Left lung (tissue), 10 donors: ENCODE measurements around the gene PRTG. TPM values are rescaled to one million over a fixed set of nuclear protein-coding genes. Genes with fewer than 3 reads are reported as not detected.

Experiments used
- ATAC-seq: fragments of 200-7000 bp; cut with Tn5 transposase; one replicate; pipeline ENCODE4 v1.9.1; 2020; ENCODE audit warnings: moderate library complexity
- DNase-seq, 4 donors: peaks; one replicate each; pipeline ENCODE4 v3.0.0-alpha.2; 2013 to 2020
- H3K27ac ChIP-seq, 2 donors: fragments of 200-600 bp; sonication (generic) in 1 of 2; one replicate each; pipeline versions ENCODE4 v1.5.0 to v1.8.0; 2020 to 2021
- H3K27me3 ChIP-seq, 2 donors: fragments of 200-600 bp; sonication (generic) in 1 of 2; one replicate each; pipeline versions ENCODE4 v1.5.0 to v1.8.0; 2020 to 2021
- H3K36me3 ChIP-seq, 2 donors: fragments of 200-600 bp; sonication (generic) in 1 of 2; one replicate each; pipeline versions ENCODE4 v1.5.0 to v1.8.0; 2020 to 2021
- H3K4me1 ChIP-seq, 2 donors: fragments of 200-600 bp; one replicate each; pipeline ENCODE4 v1.8.0; 2021
- H3K4me3 ChIP-seq, 2 donors: fragments of 200-600 bp; sonication (generic) in 1 of 2; one replicate each; pipeline versions ENCODE4 v1.5.0 to v1.8.0; 2020 to 2021; ENCODE audit warnings: mild to moderate bottlenecking in 1 of 2
- H3K9me3 ChIP-seq, 2 donors: fragments of 200-600 bp; sonication (generic) in 1 of 2; one replicate each; pipeline versions ENCODE4 v1.5.0 to v1.8.0; 2020 to 2021
- CTCF ChIP-seq, 2 donors: fragments of 200-600 bp; sonication (generic) in 1 of 2; IDR thresholded peaks; one replicate each; pipeline versions ENCODE4 v1.5.0 to v1.8.0; 2021; ENCODE audit warnings: antibody characterized with exemption in 2 of 2
- intact Hi-C, 2 donors: fragments of 100-400 bp; cut with DNase I; formaldehyde crosslinking; loops; one replicate each; pipeline versions ENCODE4 v1.11.2 to v1.14.2; 2022
- polyA plus RNA-seq, 6 donors: library from polyadenylated mRNA; unstranded; fragments of 120-200 nt; gene quantifications; one replicate each; pipeline ENCODE4 v1.2.1, GENCODE V29; 2013; ENCODE audit not compliant: insufficient read length in 6 of 6
- total RNA-seq, 2 donors: library from RNA; stranded (reverse); fragmentation: NEBNext Ultra II Directional; extraction: Animal tissue kit (Norgen Biotek cat#: 25700); gene quantifications; one replicate each; pipeline ENCODE4 v1.2.1, GENCODE V29; 2021
- donor health status: DM: no; HTN: yes; CAD: no.
- donor health status: DM: no; HTN: no; CAD: no.

The PRTG gene
- total and polyA plus RNA-seq, 8 donors = 6.7 to 10.7 (median 6.8) TPM

- Histone ChIP-seq H3K9me3 (no peaks in the 10 kb centered on the region), H3K27me3 (no peaks in the 10 kb centered on the region), H3K36me3 (no peaks in the 10 kb centered on the region), H3K4me1 (no peaks in the 10 kb centered on the region), H3K27ac (no peak overlapping the region), H3K4me3 (no peak overlapping the region)
- peak in 1 of 4 donors; percentile 11 for DNase-seq
- peak; percentile 60 for ATAC-seq
- intact Hi-C loops = no loop called here
- TF ChIP-seq CTCF (IDR thresholded peaks at IDR 0.05) = no peak
Measured at GRCh38 chr15:55661428-55661827, 81.5 kb downstream of the PRTG start.

GRCh38 chr15:55660153-55660552 is 82.8 kb downstream of the PRTG start:
- Histone ChIP-seq H3K27me3 (no peaks in the 10 kb centered on the region), H3K4me3 (no peak overlapping the region), H3K36me3 (no peaks in the 10 kb centered on the region), H3K9me3 (no peaks in the 10 kb centered on the region), H3K27ac (no peak overlapping the region), H3K4me1 (no peaks in the 10 kb centered on the region)
- intact Hi-C loops = no loop called here
- no peak for ATAC-seq
- no peak for DNase-seq
- TF ChIP-seq CTCF (IDR thresholded peaks at IDR 0.05) = no peak

GRCh38 chr15:55659481-55659880 is 83.5 kb downstream of the PRTG start:
- Histone ChIP-seq H3K9me3 (no peaks in the 10 kb centered on the region), H3K4me3 (no peak overlapping the region), H3K27me3 (no peaks in the 10 kb centered on the region), H3K36me3 (no peaks in the 10 kb centered on the region), H3K4me1 (no peaks in the 10 kb centered on the region), H3K27ac (no peak overlapping the region)
- TF ChIP-seq CTCF (IDR thresholded peaks at IDR 0.05) = no peak
- intact Hi-C loops = loop anchor here in 1 of 2 donors (10.0 kb wide), 1 partner anchor 135 kb away; no protein-coding TSS in a partner anchor
- DNase-seq = no peak
- no peak for ATAC-seq

GRCh38 chr15:55658886-55659285 is 84.1 kb downstream of the PRTG start:
- no peak for TF ChIP-seq CTCF (IDR thresholded peaks at IDR 0.05)
- no peak overlapping the region for H3K4me3 ChIP-seq
- ATAC-seq (no peak), DNase-seq (no peak)
- no peak overlapping the region for H3K27ac ChIP-seq
- no peaks in the 10 kb centered on the region for H3K27me3 ChIP-seq
- H3K9me3 ChIP-seq = no peaks in the 10 kb centered on the region
- H3K4me1 ChIP-seq = no peaks in the 10 kb centered on the region
- intact Hi-C loops = loop anchor here in 1 of 2 donors (10.0 kb wide), 1 partner anchor 136 kb away; no protein-coding TSS in a partner anchor
- no peaks in the 10 kb centered on the region for H3K36me3 ChIP-seq

- Histone ChIP-seq H3K27ac (no peak overlapping the region), H3K27me3 (no peaks in the 10 kb centered on the region), H3K4me3 (no peak overlapping the region), H3K4me1 (no peaks in the 10 kb centered on the region), H3K36me3 (no peaks in the 10 kb centered on the region), H3K9me3 (no peaks in the 10 kb centered on the region)
- DNase-seq (no peak), ATAC-seq (no peak)
- TF ChIP-seq CTCF (IDR thresholded peaks at IDR 0.05) = no peak
- intact Hi-C loops = loop anchor here in 1 of 2 donors (10.0 kb wide), 1 partner anchor 140 kb away; no protein-coding TSS in a partner anchor
Measured at GRCh38 chr15:55654561-55655031, 88.4 kb downstream of the PRTG start.
